ENCODE data around the gene ITIH1.
A peak's percentile ranks its signal among the peaks of the same experiment; 100 is the strongest.

The ITIH1 gene

DNA sequence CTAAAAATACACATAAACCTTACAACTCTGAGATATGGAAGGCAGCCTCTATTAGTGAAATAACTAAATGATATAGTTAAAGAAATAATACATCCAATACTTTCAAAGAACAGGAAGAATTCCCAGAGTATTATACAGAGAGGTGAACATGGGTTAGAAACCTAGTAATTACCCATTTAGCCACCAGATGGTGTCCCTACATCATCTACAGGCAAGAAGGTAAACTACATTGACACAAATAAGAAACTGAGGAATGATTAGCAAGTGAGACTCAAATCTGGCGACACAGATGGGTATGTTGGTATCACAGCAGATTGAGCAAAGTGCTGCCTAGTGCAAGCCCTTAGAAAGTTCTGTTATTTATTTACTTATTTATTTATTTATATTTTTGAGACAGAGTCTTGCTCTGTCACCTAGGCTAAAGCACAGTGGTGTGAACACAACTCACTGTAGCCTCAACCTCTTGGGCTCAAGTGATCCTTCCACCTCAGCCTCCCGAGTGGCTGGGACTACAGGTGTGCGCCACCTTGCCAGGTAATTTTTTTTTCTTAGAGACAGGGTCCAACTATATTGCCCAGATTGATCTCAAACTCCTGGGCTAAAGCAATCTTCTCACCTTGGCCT is 34.9 kb upstream of the ITIH1 start:
- peak; percentile 58 for TF ChIP-seq CTCF (IDR thresholded peaks at IDR 0.05; ENCODE audit: low read depth, low read length, missing control alignments)
- in situ Hi-C loops (cut with HindIII; ENCODE audit: low sequenced_read_pairs), result no loop called here
- H3K4me3 ChIP-seq (ENCODE audit: low read depth, low read length), result no peak overlapping the region
- DNase-seq (ENCODE audit: low read depth), result peak; percentile 3

- TF ChIP-seq CTCF (IDR thresholded peaks at IDR 0.05; ENCODE audit: low read depth, low read length, missing control alignments), result no peak
- no peak overlapping the region for H3K4me3 ChIP-seq (ENCODE audit: low read depth, low read length)
- in situ Hi-C loops (cut with HindIII; ENCODE audit: low sequenced_read_pairs), result no loop called here
- no peak for DNase-seq (ENCODE audit: low read depth)
Measured at GRCh38 chr3:52743152-52743551, 34.2 kb upstream of the ITIH1 start.

- in situ Hi-C loops (cut with HindIII; ENCODE audit: low sequenced_read_pairs), result no loop called here
Measured at GRCh38 chr3:52743721-52744120, 33.7 kb upstream of the ITIH1 start.

GRCh38 chr3:52752045-52752660 is 25.2 kb upstream of the ITIH1 start:
- in situ Hi-C loops (cut with HindIII; ENCODE audit: low sequenced_read_pairs), result no loop called here
- no peak for TF ChIP-seq CTCF (IDR thresholded peaks at IDR 0.05; ENCODE audit: low read depth, low read length, missing control alignments)
- no peak for DNase-seq (ENCODE audit: low read depth)
- H3K4me3 ChIP-seq (ENCODE audit: low read depth, low read length), result no peak overlapping the region

More at GRCh38 chr3:52743721-52744120, 33.7 kb upstream of the ITIH1 start:
- DNase-seq (ENCODE audit: low read depth), result no peak
- TF ChIP-seq CTCF (IDR thresholded peaks at IDR 0.05; ENCODE audit: low read depth, low read length, missing control alignments), result no peak
- H3K4me3 ChIP-seq (ENCODE audit: low read depth, low read length), result no peak overlapping the region

DNA sequence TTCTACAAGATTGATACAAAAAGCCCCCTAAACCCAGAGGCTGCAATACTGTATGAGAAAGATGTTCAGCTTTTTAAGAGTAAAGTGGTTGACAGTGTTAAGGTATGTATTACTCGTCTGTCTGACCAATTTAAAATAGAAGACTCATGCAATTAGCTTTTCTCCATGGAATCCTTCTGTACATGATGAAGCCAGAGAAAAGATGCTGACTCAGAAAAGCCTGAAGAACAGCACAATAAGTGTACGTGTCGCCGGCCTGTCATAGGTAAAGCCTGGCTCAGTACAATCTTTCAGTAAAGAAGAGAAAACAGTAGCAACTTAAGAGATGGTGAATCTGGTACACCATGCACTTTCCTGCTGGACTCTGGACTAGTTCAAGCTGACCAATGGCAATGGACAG is 23.0 kb upstream of the ITIH1 start:
- no peak for DNase-seq (ENCODE audit: low read depth)
- in situ Hi-C loops (cut with HindIII; ENCODE audit: low sequenced_read_pairs), result no loop called here

GRCh38 chr3:52756141-52756540 is 21.3 kb upstream of the ITIH1 start:
- DNase-seq (ENCODE audit: low read depth), result no peak
- no peak for TF ChIP-seq CTCF (IDR thresholded peaks at IDR 0.05; ENCODE audit: low read depth, low read length, missing control alignments)
- in situ Hi-C loops (cut with HindIII; ENCODE audit: low sequenced_read_pairs), result no loop called here
- H3K4me3 ChIP-seq (ENCODE audit: low read depth, low read length), result no peak overlapping the region

More for the DNA sequence above, 23.0 kb upstream of the ITIH1 start:
- TF ChIP-seq CTCF (IDR thresholded peaks at IDR 0.05; ENCODE audit: low read depth, low read length, missing control alignments), result no peak
- H3K4me3 ChIP-seq (ENCODE audit: low read depth, low read length), result no peak overlapping the region
